HS-5 (cell line): ENCODE results near the gene ADAP2.
"Not testable (repeated sequence)": the region's sequence is repeated elsewhere in the genome, so short reads cannot be mapped to it uniquely, and the experiment has no call there.

Experiments used
- DNase-seq: peaks from one replicate; pipeline ENCODE4 v3.0.0-alpha.2; 2012; ENCODE audit warnings: low read depth

ADAP2 gene

GRCh38 chr17:30929861-30930260, 8.1 kb downstream of the ADAP2 start:
- DNase-seq: not testable (repeated sequence)

GRCh38 chr17:30930495-30930894, 8.8 kb downstream of the ADAP2 start:
- no peak for DNase-seq

- not testable (repeated sequence) for DNase-seq
Measured at GRCh38 chr17:30931582-30931981, 9.8 kb downstream of the ADAP2 start.

- DNase-seq: no peak
Measured at GRCh38 chr17:30933966-30934365, 12.2 kb downstream of the ADAP2 start.

GRCh38 chr17:30939051-30939689, 17.4 kb downstream of the ADAP2 start:
- DNase-seq: no peak

GRCh38 chr17:30942308-30943079, 20.7 kb downstream of the ADAP2 start:
- DNase-seq: no peak

- no peak for DNase-seq
Measured at GRCh38 chr17:30947796-30948195, 26.1 kb downstream of the ADAP2 start.

- DNase-seq: no peak
Measured at GRCh38 chr17:30950189-30950588, 28.4 kb downstream of the ADAP2 start.

- DNase-seq: no peak
Measured at GRCh38 chr17:30950669-30951399, 29.1 kb downstream of the ADAP2 start.

GRCh38 chr17:30952638-30953393, 31.1 kb downstream of the ADAP2 start:
- DNase-seq: no peak

GRCh38 chr17:30954046-30954830, 32.5 kb downstream of the ADAP2 start:
- no peak for DNase-seq

GRCh38 chr17:30956764-30957374, 35.1 kb downstream of the ADAP2 start:
- no peak for DNase-seq

- no peak for DNase-seq
Measured at GRCh38 chr17:30957741-30958140, 36.0 kb downstream of the ADAP2 start.

- no peak for DNase-seq
Measured at GRCh38 chr17:30958187-30958586, 36.4 kb downstream of the ADAP2 start.

GRCh38 chr17:30961209-30962188, 39.8 kb downstream of the ADAP2 start:
- DNase-seq: no peak

- DNase-seq: not testable (repeated sequence)
Measured at GRCh38 chr17:30964312-30964711, 42.6 kb downstream of the ADAP2 start.

GRCh38 chr17:30964876-30965275, 43.1 kb downstream of the ADAP2 start:
- no peak for DNase-seq

- no peak for DNase-seq
Measured at GRCh38 chr17:30965686-30966085, 43.9 kb downstream of the ADAP2 start.

- not testable (repeated sequence) for DNase-seq
Measured at GRCh38 chr17:30967911-30968310, 46.2 kb downstream of the ADAP2 start.
